ENCODE results near the gene COL23A1. TPM values are rescaled to one million over a fixed set of nuclear protein-coding genes. Genes with fewer than 3 reads are reported as not detected.

Gene COL23A1
- total and polyA plus RNA-seq, 2 of the 13 experiments (the other 11 are each of a cell fraction or from before 2014, with no cell fraction given), result not detected

DNA sequence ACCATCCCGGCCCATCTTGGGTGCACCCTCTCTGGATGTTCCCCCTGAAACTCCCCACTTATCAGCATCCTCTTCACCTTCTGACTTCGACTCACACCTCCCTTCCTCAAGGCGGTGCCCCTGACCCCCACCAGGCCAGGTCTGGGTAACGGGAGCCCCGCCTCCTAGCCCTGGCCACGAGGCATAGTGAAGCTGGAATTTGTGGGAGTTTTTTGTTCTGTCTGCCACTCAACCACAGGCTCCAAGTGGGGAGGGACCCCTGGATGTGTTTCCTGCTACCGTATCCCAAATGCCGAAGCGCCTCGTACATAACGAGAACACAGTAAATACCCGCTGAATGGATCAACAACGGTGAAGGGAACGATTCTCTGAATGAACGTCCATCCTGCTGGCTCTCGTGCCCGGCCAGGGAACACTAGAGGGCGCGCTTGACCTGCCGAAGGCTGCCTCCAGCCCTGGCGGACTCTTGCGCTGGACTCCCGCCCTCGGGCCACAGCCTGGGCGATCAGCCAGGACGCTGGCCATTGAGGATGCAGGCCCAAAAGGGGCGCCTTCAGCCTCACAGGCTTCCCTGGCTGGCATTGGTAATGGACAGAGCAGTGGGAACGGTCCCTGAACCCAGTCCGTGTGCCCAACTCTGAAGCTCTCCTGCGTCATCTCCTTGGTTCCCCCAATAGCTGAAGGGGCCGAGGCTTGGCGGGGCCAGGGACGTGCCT lies 310.3 kb downstream of the COL23A1 start (continued):
- TF ChIP-seq ZNF282 (IDR thresholded peaks at IDR 0.05; ENCODE audit: partially characterized antibody) (no peak), ZNF644 (CRISPR knock-in tag; IDR thresholded peaks at IDR 0.05; ENCODE audit: low read depth) (0 out of 2 replicates have a peak, but pooled peaks have one; percentile 19), ZSCAN31 (CRISPR knock-in tag; IDR thresholded peaks at IDR 0.05; ENCODE audit: low read depth) (no peak), ZNF549 (CRISPR knock-in tag; IDR thresholded peaks at IDR 0.05) (no peak), YEATS2 (CRISPR knock-in tag; IDR thresholded peaks at IDR 0.05; ENCODE audit: borderline replicate concordance) (peak; percentile 61; the same call in 1 of the 2 replicates), EHMT2 (IDR thresholded peaks at IDR 0.05; ENCODE audit: borderline replicate concordance, low read depth, low read length) (no peak), FOXK1 (CRISPR knock-in tag; IDR thresholded peaks at IDR 0.05; ENCODE audit: borderline replicate concordance, low read depth) (0 out of 2 replicates have a peak, but pooled peaks have one; percentile 12), HOXA5 (CRISPR knock-in tag; IDR thresholded peaks at IDR 0.05) (no peak), MEIS1 (CRISPR knock-in tag; IDR thresholded peaks at IDR 0.05; ENCODE audit: borderline replicate concordance) (0 out of 2 replicates have a peak, but pooled peaks have one; percentile 32), KLF15 (CRISPR knock-in tag; IDR thresholded peaks at IDR 0.05; ENCODE audit: borderline replicate concordance) (no peak), ZNF883 (CRISPR knock-in tag; IDR thresholded peaks at IDR 0.05; ENCODE audit: not compliant biosample characterization) (peak; percentile 85), SOX5 (CRISPR knock-in tag; IDR thresholded peaks at IDR 0.05; ENCODE audit: borderline replicate concordance) (no peak), TBX2 (CRISPR knock-in tag; IDR thresholded peaks at IDR 0.05; ENCODE audit: borderline replicate concordance) (0 out of 2 replicates have a peak, but pooled peaks have one; percentile 39), ZNF446 (CRISPR knock-in tag; IDR thresholded peaks at IDR 0.05) (no peak), NFYB (CRISPR knock-in tag; IDR thresholded peaks at IDR 0.05) (no peak), FOXM1 (CRISPR knock-in tag; IDR thresholded peaks at IDR 0.05) (no peak), DNMT1 (CRISPR knock-in tag; IDR thresholded peaks at IDR 0.05) (peak; percentile 83; the same call in 1 of the 2 replicates), IRF2 (CRISPR knock-in tag; IDR thresholded peaks at IDR 0.05) (peak; percentile 54; the same call in 1 of the 2 replicates), HDAC2 (CRISPR knock-in tag; IDR thresholded peaks at IDR 0.05) (peak; percentile 34; the same call in 1 of the 2 replicates), ZNF10 (CRISPR knock-in tag; IDR thresholded peaks at IDR 0.05; ENCODE audit: borderline replicate concordance, low read depth) (no peak), PHF8 (CRISPR knock-in tag; IDR thresholded peaks at IDR 0.05) (peak; percentile 36; the same call in 1 of the 2 replicates), GTF3A (CRISPR knock-in tag; conservative IDR thresholded peaks at IDR 0.05) (no peak), SPEN (CRISPR knock-in tag; IDR thresholded peaks at IDR 0.05; ENCODE audit: low read depth) (peak; percentile 33; the same call in 1 of the 2 replicates)
- TF ChIP-seq, protein P1, sequence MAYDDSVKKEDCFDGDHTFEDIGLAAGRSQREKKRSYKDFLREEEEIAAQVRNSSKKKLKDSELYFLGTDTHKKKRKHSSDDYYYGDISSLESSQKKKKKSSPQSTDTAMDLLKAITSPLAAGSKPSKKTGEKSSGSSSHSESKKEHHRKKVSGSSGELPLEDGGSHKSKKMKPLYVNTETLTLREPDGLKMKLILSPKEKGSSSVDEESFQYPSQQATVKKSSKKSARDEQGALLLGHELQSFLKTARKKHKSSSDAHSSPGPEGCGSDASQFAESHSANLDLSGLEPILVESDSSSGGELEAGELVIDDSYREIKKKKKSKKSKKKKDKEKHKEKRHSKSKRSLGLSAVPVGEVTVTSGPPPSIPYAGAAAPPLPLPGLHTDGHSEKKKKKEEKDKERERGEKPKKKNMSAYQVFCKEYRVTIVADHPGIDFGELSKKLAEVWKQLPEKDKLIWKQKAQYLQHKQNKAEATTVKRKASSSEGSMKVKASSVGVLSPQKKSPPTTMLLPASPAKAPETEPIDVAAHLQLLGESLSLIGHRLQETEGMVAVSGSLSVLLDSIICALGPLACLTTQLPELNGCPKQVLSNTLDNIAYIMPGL (CRISPR knock-in tag; IDR thresholded peaks at IDR 0.05; ENCODE audit: borderline replicate concordance in 1 of 2, low read depth in 1 of 2), result peak in 1 of 2 experiments; percentile 58; a peak in 1 of 4 replicates
- TF ChIP-seq, protein P2, sequence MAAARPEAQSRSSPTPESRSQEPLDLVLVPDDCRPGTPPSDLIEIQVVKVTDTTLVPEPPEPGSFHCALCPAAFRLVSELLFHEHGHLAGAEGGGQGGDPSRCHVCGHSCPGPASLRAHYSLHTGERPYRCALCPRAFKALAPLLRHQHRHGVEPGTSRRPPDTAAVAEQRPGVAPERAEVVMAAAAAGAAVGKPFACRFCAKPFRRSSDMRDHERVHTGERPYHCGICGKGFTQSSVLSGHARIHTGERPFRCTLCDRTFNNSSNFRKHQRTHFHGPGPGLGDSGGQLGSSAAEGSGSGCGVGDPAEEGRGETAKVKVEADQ (CRISPR knock-in tag; IDR thresholded peaks at IDR 0.05; ENCODE audit: borderline replicate concordance), result 0 out of 2 replicates have a peak, but pooled peaks have one; percentile 52
- TF ChIP-seq, protein P3, sequence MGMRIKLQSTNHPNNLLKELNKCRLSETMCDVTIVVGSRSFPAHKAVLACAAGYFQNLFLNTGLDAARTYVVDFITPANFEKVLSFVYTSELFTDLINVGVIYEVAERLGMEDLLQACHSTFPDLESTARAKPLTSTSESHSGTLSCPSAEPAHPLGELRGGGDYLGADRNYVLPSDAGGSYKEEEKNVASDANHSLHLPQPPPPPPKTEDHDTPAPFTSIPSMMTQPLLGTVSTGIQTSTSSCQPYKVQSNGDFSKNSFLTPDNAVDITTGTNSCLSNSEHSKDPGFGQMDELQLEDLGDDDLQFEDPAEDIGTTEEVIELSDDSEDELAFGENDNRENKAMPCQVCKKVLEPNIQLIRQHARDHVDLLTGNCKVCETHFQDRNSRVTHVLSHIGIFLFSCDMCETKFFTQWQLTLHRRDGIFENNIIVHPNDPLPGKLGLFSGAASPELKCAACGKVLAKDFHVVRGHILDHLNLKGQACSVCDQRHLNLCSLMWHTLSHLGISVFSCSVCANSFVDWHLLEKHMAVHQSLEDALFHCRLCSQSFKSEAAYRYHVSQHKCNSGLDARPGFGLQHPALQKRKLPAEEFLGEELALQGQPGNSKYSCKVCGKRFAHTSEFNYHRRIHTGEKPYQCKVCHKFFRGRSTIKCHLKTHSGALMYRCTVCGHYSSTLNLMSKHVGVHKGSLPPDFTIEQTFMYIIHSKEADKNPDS (CRISPR knock-in tag; IDR thresholded peaks at IDR 0.05), result no peak
